Right kidney (tissue), 1 donor: Measurements from ENCODE around the gene DENND11.
A peak's percentile ranks its signal among the peaks of the same experiment; 100 is the strongest.

ENCODE experiments used
- DNase-seq: peaks from one replicate; pipeline ENCODE4 v3.0.0-alpha.2; 2016

The DENND11 gene

DNA sequence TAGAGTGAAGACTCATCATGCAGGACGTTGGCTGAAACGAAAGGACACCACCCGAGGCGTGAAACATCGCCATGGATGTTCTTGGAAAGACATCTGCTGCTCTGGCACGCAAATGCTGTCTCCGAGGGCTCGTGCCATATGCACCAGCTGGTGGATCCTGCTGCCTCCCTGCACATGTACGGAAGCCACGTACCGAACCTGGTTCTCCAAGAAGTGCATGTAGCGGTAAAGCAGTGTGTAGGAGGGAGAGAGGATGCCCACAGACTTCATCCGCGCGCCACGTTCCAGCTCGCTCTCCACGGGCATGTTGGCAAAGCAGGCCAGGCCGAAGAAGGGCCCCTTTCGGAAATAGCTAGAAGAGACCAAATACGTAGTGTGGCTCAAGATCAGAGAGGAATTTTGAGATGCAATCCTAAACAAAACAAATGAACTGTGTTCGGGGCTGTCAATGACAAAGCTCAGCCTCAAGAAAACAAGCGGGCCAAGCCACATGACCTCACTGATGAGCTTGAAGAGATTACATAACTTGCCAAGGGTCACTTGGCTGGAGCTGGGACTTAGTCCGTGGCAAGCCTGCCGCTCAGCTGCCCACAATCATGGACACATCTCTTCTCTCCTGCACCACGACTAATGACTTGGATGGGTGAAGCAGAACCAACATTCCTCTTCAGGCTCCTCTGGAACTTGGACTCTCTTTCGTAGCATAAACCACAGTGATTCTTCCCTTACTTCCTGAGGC, 16.5 kb downstream of the DENND11 start:
- no peak for DNase-seq

DNA sequence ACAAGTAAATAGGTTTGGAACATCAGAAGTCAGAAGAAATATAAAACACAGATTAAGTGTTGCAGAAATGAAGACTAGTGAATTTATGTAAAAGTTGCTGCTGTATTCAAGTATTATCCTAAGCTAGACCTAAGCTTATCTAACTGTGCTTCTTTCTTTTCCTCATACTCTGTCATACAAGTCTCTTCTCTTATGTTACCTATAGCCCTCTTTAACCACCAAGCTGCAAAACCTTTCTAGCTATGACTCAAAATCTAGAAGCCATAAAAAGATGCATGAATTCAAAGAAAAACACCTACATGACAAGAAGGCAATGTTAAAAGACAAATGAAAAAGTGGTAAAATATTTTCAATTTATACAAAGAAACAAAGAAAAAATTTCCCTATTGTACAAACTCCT, 23.0 kb downstream of the DENND11 start:
- DNase-seq = no peak

DNA sequence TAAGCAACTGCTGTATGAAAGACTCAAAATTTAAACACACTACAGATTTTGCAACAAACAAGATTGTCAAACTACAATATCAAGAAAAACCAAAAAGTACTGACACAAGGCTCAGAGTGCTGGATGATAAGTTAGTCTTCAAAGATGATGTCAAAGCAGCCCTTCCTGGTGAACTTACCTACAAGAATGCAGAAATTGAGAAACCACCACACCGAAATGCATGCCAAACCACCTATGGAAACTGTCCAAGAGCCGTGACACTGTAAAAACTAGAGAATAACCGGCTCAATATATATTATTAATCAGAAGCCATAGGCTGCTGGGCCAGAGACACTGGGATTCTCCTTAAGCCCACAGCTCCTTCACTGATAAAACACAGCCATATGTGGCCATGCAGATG, 25.3 kb downstream of the DENND11 start:
- DNase-seq = no peak

DNA sequence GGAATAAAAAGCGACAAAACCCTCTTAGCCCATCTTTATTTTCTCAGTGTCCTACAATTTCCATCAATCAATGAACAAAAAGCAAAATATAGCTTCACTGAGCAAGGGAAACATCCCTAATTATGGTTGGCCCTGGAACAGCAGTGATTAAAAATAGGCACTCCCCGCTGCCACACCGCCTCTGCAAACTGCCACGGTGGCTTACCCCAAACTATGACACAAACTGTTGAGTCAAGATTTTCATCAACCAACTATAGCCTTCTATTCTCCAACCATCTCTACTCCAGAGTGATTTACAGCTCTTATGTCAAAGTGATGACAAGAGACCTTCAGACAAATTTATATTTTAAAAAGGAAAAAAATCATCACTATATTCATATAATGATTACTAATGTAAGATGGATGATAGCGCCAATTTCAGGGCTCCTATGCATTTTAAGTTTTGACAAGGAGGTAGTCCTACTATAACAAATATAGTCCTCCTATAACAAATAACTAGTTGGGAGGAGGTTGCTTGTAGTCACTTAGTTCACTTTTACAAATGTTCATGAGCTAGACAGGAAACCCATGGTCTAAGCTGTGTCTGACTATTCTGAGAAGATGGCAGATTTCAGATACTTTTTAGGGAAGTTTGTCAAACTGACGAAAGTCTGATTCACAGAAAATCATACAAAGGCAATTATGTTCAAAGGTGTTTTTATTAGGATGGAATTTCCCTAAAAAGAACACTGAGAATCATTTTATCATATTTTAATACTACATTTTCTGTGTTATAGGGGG, 26.3 kb downstream of the DENND11 start:
- DNase-seq = no peak

DNA sequence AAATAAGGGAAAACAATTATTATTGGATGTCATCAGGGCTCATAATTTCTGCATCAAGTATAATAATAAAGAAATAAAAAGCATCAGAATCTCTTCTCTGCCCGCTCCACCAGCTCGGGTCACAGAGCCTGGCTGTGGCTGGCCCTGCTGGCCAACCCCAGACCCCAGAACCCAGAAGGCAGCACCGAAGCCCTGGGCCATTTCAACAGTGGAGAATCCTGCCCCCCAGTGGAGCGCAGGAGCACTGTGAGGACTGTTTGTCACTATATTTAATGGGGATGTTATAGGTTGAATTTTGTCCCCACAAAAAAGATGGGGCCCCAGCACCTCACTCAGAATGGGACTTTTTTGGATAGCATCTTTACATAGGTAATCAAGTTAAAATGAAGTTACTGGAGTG, 27.3 kb downstream of the DENND11 start:
- peak; percentile 38 for DNase-seq

GRCh38 chr7:141674171-141674671, 27.7 kb downstream of the DENND11 start:
- peak; percentile 42 for DNase-seq

- no peak for DNase-seq
These were observed 28.6 kb downstream of the DENND11 start for GRCh38 chr7:141673346-141673745.

- no peak for DNase-seq
These were observed 30.1 kb downstream of the DENND11 start for GRCh38 chr7:141671705-141672496.

DNA sequence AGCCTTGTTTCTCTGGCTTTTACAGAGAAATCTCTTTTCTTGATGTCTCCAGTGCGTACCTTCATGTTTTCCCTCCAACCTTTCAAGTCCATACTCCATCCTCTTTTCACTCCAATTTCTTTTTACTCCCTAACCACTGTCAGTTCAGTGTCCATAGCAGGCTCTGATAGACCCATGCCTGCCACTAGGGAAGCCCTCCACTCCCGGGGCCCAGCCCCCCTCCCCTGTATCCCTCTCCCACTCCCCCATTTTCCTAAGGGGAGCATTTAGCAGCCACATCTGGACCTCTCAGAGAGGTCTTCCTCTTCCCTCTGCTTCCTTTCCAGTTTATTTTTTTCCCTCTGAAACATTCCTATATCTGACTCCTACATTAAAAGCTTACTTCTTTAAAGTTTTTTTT, 33.1 kb downstream of the DENND11 start:
- no peak for DNase-seq

- DNase-seq = no peak
These were observed 35.9 kb downstream of the DENND11 start for GRCh38 chr7:141666071-141666470.

GRCh38 chr7:141665208-141666035, 36.5 kb downstream of the DENND11 start:
- no peak for DNase-seq

- no peak for DNase-seq
These were observed 37.5 kb downstream of the DENND11 start for GRCh38 chr7:141664450-141664849.

DNA sequence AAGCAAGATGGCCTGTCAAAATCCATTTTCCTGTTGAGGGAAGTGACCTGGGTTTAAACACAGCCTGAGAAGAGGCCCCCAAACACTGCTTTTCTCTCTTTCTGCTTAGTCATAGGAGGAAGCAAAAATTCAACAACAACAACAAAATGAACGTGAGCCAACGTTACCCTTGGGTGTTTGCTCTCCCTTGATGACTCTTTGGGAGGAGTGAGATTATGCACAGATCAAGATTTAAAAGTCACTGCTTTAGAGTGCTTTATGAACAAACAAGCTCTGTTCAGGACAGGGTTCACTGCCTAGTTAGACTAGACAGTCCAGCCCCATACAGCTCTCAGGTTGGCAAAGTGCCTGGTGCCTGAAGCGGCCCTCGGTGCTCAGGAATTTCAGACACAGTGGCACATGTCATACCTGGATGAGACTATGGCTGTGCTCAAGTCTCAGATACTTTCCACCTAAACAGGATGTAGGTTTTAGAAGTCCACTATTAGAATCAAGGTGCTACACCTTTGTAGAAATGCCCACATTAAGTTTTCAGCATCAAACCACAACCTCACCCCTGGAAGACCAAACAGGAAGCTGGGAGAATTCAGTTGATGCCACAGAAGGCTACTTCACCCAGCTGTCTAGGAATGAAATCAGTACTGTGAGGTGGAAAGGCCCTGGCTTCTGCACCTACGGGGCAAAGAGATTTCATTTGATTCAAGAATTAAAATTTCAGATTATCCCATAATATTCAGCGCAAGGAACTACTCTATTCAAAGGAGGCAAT, 38.7 kb downstream of the DENND11 start:
- no peak for DNase-seq

- DNase-seq = no peak
These were observed 41.7 kb downstream of the DENND11 start for GRCh38 chr7:141660259-141660658.

DNA sequence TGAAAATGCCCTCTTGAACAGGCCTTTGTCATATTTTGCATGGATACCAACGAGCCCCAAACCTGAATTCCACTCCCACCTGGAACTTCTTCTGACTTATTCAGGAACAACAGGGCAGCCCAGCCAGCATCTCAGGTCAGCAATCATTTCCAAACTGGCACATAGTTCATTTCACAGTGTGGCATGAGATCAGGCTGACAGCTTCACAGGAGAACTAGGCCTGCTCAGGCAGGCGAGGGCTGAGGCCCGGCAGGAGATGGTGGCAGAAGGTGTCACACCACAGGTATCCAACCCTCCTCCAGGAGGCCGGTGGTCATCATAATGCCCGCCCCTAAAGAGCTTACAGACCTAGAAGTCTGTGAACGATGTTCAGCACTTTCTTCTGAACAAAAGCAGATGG, 42.5 kb downstream of the DENND11 start:
- no peak for DNase-seq

DNA sequence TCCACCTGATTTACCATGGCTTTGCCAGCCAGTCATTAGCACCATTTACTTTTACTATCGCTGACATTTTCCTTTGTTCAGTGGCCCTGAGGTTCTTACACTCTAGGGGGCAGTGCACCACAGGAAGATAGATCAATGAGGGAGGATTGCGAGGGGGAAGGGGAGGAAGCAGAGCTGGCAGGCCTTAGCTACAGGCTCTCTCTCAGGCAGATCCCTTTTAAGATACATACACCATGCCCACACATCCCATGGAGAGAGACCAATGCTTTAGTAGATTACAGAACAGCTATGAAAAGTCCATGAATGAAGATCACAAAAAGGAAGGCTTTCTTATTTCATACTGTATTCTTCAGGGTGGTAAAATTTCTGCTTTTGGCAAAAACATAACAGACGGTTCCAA, 47.4 kb downstream of the DENND11 start:
- no peak for DNase-seq

DNA sequence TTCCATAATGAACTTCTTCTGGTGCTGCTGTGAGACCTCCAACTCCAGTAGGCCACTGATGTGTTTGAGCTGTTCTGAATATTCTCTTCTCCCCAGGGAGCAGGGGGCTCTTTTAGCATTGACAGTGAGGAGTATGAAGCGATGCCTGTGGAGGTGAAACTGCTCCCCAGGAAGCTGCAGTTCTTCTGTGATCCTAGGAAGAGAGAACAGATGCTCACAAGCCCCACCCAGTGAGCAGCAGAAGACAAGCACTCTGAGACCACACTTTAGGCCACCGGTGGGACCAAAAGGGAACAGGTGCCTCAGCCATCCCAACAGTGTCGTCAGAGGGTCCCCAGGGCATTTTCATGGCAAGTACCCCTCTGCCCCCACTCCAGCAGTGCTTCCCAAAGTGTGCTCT, 49.3 kb downstream of the DENND11 start:
- no peak for DNase-seq
